Activated CD4-positive, alpha-beta T cell treated with anti-CD3 and anti-CD28 coated beads for 24 hours (primary cell): Measurements from ENCODE around the gene SLC41A3.

Source experiments
- DNase-seq, 2 donors: peaks; one replicate each; pipeline ENCODE4 v3.0.0-alpha.2; 2020; ENCODE audit warnings: low read depth in 2 of 2

The SLC41A3 gene

GRCh38 chr3:126083913-126084767 is at the start of gene SLC41A3:
Gene SLC41A3 (minus strand): TSS chr3:126084124. CDS start chr3:126068219, 15,905 bp downstream.
- peak; percentile 80 to 82 for DNase-seq

DNA sequence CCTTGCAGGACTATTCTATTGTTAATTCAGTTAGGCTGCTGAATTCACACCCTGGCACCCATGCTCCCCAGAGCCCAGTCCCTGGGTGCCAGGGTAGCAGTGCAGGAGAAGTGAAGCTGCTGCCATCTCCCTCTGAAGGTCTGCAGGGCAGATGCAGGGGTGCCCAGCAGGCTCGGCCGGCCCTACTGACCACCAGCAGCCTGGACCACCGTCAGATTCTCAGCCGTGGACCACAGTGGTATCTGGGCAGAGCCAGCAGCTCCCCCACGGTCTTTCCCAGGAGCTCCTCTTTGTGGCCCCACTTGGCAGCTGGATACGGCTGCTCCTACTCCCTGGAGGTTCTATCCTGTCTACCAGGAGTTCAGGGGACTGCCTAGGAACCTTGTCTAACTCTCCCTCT is 49.7 kb upstream of the SLC41A3 start:
- no peak for DNase-seq

GRCh38 chr3:126132751-126133511 is 49.0 kb upstream of the SLC41A3 start:
- no peak for DNase-seq

GRCh38 chr3:126131881-126132750 is 48.2 kb upstream of the SLC41A3 start:
- DNase-seq = no peak

GRCh38 chr3:126130981-126131745 is 47.2 kb upstream of the SLC41A3 start:
- DNase-seq = no peak

GRCh38 chr3:126130081-126130855 is 46.3 kb upstream of the SLC41A3 start:
- DNase-seq = no peak

GRCh38 chr3:126129398-126129891 is 45.5 kb upstream of the SLC41A3 start:
- no peak for DNase-seq

DNA sequence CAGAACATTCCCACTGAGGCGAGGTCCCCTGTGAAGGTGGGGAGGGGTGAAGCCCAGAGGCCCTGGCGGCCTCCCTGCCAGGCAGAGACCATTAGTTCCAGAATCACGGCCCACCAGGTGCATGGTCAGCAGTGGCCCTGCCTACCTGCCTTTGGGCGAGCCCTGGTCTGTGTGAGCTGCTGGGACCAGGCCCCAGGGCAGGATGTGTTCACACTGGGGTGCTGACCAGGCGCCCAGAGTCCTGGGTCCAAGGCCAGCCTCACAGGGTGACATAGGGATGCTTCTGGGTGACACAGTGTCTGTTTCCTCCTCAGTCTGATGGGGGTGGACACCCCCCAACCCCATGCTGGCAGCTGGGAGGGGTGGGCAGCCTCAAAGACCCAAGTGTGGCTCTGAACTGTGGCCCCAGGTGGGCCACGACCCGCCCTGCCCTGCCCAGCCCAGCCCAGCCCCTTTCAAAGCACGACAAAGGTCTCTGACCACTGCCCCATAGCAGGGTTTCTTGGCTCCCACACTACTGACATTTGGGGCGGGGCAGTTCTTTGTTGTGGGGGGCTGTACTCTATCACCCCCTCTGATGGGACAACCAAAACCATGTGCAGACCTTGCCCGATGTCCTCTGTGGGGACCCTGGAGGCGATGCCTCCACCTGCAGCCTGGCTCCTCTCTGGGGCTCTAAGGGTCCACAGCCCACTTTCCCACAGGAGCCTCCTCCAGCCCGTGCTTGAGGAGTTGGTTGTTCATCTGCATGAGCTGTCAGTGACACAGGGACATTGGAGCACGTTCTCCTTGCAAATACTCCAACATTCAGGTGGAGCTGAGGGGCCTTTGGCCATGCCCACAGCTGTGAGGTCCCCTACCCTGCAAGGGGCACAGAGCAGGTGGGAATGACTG is 44.8 kb upstream of the SLC41A3 start:
- no peak for DNase-seq

- DNase-seq = no peak
Observed at GRCh38 chr3:126127904-126128303, 44.0 kb upstream of the SLC41A3 start.

- DNase-seq = no peak
Observed at GRCh38 chr3:126127452-126127851, 43.5 kb upstream of the SLC41A3 start.

DNA sequence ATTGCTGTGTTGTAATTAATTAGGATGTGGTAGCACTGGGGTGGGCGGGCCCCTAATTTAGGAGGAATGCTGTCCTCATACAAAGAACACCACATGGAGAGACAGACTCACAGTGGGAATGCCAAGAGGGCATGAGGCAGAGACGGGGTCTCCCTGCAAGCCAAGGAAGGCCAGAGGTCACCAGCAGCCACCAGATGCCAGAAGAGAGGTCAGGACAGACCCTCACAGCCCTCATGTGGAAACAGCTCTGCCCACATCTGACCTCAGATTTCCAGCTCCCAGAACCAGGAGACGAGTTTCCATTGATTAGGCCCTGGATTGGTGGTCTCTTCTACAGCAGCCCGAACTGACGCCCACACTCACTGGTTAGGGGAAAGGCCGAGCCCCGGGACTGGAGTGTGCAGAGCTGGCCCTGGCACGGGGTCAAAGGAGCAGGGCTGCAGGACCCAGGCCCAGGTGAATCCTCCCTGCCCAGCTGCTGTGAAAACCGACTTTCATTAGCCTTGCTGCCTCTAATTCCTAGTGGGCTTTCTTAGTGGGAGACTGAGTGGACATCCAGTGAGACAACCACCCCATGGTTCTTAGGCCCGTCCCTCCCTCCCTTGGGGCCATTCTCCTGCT is 43.0 kb upstream of the SLC41A3 start:
- no peak for DNase-seq

DNA sequence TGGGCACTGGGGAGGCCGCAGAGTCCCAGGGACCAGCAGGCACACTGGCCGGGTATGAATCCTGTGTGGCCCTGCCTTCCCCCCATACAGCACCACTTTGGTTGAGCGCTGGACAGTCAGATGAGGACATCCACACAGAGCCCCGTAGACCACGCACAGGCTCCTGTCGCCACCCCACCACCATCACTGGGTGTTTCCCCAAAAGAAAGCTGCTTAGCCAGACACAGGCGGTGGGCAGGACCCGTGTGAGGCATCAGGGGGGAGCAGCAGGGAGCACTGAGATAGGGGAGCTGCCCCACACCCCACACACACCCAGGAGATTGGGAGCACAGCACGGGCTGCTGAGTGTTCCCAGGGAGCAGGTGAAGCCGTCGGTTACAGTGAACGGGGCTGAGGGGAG is 42.4 kb upstream of the SLC41A3 start:
- no peak for DNase-seq

DNA sequence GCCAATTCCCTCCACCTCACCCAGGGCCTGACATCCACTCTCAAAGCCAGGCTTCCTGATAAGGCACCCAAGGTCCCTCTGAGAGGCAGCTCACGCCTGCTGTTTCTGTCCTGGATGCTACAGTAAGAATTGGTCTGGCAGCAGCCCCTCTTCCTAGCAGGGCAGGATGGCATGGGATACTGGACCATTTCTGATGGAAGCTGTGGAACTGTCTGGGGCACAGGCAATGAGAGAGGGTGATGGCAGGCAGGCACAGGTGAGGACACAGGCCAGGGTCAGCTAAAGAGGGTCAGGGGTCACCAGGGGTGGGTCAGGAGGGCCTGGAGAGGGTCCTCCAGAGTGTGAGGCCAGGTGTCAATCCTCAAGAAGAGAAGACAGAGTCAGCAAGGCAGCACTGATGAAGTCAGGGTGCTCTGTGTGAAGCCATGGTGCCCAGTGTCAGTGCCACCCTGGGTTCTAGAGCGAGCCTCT is 41.9 kb upstream of the SLC41A3 start:
- DNase-seq = no peak

DNA sequence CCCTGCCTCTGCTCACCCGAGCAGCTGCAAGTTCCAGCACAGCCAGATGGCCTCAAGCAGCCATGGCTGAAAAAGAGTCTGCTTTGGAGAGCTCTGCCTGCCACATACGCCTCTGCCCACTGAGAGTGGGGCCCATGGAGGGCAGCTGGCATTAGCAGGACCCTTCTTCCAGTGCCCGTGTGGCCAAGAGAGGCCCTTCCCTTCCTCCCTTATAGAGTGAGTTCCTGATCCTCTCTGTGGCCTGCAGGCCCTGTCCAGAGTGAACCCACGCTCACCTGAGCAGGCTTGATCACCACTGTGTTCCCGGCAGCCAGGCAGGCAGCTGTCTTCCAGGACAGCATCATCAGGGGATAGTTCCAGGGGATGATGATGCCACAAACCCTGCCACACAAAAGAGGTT is 41.4 kb upstream of the SLC41A3 start:
- no peak for DNase-seq

DNA sequence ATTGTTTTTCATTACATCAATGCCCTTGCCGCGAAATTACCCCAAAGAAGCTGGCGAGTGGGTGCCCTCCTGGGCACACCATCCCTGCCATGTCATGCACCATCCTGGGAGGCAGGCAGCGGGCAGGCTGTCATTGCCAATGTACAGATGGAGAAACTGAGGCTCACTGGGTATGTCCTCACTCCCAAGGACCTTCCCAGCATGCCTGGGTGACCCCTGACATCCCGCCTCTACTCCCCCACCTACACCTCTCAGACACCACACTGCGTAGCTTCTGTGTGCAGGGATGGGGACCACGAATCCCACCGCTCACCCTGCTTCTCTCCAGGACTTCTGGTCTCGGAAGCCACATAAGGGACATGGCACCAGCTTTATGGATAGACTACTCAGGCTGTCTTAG is 41.0 kb upstream of the SLC41A3 start:
- no peak for DNase-seq

- no peak for DNase-seq
Observed at GRCh38 chr3:126124148-126124868, 40.4 kb upstream of the SLC41A3 start.

GRCh38 chr3:126121632-126122031 is 37.7 kb upstream of the SLC41A3 start:
- no peak for DNase-seq

DNA sequence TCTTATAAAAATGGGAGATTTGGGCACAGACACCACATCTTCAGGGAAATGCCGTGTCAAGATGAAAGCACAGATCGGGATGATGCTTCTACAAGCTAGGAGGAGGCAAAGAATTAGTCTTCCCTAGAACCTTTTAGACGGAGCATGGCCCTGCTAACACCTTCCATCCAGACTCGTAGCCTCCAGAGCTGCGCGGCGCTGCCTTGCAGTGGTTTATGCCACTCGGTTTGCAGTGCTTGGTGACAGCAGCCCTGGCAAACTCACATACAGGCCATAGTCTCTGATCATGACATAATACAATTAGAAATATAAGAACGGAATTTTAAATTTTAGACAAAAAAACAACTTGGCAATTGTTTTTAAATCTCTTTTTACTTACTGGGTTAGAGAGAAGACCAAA is 37.1 kb upstream of the SLC41A3 start:
- DNase-seq = no peak
